Measurements from ENCODE around the gene PCDHGA1.

Gene PCDHGA1

DNA sequence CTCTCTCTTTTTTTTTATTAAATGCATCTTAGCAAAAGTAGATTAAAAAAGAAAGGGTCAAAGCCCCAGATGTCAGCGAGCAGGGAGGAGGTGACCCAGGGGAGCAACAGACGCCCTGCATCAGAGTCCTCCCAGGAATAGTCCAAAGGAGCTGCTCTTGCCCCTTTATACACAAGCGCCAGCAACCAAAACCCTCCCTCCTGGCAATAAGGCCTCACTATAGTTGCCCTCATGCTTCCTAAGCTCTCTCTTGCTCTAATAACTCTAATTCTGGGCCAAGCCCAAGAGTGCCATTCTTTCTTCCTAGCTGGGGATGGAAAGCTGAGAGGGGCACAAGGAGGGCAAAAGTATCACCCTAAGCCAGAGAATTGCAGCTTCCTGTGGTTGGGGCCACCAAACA lies 184.8 kb downstream of the PCDHGA1 start:
- DNase-seq = no peak

DNA sequence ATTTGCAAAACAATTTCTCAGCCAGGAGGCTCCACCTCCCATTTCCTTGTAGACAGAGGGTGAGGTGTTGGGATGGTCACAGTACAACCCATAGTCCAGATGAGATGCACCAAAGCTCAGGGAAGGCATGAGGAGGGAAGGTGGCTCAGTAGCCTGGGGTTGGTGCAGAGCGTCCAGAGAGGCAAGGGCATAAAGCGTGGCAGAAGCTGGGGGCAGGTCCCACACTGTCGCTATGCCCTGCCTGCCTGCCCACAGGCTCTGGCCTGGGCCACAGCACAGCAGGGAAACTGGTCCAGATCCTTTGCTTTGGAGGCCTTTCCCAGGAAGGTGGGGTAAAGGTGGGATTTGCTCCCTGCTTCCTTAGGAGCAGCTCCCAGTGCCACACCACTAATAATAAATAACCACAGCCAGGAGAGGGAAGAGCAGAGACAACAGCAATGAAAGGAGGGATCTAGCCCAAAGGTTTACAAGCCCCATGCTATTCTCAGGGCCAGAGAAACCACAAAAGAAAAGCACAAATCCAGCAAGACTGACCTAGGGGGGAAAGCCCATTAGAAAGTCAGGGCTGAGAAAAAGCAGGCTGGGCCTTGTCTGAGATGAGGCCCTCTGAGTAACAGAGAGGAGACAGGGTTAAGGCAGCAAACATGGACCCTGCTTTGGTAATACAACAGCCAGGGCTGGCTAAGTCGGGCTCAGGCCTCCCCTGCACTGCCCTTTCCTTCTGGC lies 185.8 kb downstream of the PCDHGA1 start:
- DNase-seq = no peak

DNA sequence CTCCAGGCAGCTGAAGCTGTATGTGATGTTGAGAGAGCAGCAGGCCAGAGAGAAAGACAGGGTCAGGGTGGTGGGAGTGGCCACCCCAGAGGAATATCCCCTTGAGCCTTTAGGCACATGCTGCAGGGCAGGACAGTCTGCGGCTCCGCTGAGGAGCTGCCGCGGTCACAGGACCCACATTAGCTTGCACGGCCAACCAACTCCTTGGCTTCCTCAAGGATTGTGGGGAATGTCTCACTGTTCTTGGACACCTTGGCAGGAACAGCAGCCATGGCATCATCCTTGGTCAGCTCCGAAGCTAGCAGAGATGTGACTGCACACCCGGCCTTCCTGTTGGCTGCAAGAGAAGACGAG lies 186.3 kb downstream of the PCDHGA1 start:
- DNase-seq = no peak

DNA sequence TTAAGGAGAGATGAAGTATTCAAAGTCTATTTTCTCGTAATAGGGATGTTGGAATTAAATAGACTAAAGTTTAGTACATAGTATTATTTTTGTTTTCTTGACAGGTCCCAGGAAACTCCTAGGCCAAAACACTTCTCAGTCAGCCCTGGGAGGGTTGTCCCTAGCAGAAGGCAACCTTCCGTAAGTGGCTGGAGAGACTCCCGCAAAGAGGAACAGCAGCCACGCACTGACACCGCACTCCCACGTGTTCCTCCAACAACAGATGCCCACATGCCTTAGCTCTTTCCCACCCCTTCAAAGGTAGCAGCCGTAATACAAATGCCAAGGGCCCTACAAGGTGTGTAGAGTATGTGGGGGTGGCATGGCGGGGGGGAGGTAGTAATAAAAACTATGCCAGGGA lies 187.0 kb downstream of the PCDHGA1 start:
- DNase-seq = no peak

DNA sequence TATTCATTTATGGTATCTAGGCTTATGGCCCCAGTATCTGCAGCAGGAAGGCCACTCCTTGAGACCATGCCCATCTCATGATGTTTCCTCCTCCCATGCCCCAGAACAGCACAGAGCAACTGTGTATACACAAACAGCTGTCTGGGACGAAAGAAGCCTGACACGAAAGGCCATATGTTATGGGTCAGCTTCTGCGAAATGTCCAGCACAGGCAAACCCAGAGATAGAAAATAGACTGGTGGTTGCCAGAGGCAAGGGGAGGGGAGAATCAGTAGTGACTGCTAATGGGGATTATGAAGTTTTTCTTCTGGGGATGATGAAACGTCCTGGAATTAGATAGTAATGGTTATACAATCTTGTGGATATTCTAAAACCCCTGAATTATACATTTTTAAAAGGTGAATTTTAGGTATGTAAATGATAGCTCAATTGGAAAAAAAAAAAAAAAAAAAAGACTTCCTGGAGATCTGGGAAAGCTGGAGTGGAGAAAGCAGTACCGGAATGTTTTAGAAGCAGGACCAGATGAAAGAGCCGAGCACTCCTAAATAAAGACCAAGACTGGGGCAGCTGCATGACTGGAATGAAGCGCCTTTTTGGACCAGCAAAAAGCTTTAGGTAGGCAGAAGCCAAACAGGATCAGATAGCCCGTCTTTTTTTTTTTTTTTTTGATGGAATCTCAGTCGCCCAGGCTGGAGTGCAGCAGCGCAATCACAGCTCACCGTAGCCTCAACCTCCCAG lies 187.7 kb downstream of the PCDHGA1 start:
- no peak for DNase-seq

DNA sequence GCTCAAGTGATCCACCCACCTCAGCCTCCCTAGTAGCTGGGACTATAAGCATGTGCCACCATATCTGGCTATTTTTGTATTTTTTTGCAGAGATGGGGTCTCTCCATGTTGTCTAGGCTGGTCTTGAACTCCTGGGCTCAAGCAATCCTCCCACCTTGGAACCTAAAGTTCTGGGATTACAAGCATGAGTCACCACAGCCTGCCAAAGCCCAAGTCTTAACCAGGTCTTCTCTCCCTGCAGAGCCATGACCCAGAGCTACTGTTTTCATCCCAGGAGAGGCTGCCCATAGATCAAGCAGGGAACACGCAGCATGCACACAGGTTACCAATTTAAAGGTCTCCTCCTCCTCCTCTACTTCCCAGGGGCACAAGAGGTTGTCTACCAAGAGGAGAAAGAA lies 188.3 kb downstream of the PCDHGA1 start:
- DNase-seq = no peak

DNA sequence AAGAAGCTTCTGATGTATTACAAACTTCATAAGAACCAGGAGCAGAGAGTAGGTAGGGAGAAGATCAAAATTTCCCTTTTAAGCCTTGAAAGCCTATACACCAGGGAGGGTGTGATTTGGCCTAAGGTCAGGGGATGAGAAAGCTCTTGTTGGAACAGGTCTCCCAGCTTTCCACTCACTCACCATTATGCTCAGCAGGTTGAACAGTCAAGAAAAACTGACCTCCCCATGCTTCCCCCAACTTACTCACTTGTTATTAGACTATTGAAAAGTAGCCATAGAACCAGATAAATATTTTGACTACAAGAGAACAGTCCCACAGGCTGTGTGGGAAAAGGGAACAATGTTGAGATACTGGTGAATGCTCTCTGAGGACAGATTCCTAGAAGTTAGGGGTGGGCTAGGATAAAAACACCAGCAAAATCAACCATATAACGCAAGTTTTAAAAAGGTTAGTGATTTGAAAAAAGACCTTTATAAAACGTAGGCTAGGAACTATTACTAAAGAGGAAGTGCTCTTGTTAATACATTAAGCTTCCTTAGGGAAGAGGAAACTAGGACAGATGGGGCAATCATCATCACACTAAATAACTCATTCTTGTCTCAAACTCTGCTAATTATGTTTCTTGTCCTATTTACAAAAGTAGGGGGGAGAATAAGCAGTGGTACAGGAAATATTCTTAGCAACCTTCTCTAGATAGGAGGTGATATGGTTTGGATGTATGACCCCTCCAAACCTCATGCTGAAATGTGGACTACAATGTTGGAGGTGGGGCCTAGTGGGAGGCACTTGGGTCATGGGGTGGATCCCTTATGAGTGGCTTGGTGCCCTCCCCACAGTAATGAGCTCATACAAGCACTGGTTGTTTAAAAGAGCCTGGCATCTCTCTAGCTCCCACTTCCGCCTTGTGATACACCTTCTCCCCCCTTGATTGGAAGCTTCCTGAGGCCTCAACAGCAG lies 189.6 kb downstream of the PCDHGA1 start:
- DNase-seq = no peak

DNA sequence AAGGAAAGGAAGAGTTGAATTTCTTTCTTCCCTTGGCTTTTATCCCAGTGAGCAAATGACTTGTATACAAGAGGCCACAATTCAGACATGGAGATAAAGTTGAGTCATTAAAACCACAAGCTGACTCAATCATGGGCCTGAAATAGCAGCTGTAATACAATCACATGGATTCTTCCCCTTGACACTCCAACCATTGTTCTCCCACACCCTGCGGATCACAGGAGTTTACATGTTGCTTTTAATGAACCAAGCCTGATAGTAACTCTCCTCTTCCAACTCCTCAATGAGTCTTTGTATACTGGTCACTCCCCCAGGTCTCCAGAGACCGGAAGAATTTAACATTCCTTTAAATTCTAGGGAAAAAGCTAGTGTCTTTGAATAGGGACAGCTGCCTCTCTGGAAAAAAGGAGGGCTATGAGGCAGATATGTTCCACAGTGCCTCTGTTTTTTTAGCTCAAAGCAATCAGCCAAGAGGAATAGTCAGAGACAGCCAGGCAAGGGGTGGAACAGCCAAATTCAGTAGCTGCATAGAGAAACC lies 191.0 kb downstream of the PCDHGA1 start:
- peak; percentile 78 for DNase-seq

DNA sequence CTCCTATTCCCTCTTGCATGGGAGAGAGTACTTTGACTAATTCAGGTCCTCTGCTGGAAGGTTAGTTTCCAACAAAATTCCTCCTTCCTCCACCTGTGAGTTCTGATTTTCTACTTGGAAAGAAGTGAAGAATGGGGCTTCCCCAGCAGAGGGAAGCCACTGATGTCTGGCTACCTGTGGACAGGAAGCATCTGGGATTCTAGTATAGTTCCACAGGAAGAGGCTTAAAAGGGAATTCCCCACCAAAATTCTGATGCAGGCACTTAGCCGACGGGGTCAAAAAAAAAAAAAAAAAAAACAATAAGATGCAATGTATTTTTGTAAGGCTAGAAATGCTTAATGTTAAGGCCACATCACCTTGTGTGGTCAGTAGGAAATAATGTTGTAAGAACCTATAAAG lies 192.0 kb downstream of the PCDHGA1 start:
- DNase-seq = no peak

DNA sequence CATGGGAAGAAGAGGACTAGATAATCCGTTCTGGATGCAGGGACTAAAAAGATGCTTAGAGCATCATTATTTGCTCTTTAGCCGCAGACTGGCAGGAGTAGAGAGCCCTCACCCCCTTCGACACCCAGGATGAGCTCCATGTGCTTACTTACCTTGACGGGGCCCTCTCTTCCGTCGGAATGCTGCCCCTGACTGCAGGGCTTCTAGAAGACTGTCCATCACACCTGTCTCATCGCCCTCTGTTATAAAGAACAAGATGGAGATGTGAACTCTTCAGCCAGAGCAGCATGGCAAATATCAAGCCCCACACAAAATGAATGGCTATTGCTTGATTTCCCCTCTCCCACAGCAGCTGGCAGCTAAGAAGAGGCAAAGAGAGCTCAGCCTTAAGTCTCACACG lies 193.7 kb downstream of the PCDHGA1 start:
- DNase-seq = no peak

DNA sequence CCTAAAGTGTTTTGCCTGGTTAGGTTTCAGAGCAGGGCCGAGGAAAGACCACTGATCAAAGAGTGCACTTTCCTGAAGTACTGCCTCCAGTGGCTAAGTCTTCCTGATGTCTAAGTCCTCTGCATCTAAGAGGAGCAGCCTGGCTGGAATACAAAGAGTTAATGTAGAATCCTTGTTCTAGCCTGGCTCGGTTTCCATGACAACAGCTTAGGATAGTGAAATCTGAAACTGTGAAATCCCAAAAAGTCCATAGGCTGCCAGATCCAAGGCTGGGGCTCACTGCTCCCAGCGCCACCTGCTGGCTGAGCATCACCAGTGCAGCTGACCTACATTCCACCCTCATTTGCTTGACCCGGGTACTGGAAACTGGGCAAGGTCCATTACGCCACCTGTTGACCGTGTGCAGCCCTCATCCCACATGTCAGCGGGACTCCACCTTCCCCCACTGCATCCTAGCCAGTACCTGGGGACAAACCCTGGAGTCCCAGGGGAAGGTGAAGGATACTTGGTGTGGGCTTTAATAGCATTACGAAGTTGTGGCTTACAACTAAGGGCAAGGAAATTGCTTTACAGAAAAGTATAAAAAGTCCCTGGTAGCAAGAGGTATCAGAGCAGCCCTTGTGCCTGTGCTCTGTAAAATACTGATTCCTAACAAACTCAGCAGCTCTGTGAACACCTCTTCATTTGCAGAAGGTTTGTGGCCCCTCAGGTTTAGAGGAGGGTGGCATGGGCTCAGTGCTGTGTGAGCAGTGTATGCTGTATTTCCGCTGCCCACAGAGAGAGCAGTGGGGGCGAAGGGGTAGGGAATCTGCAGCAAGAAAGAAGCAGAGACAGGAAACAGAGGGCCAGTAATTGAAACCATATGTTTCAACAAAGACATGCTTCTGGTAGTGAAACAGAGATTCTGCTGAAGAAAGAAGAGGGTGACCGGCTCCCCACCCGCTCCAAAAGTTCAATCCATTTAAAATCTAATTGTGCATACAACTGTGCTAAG lies 194.6 kb downstream of the PCDHGA1 start:
- peak; percentile 94 for DNase-seq

DNA sequence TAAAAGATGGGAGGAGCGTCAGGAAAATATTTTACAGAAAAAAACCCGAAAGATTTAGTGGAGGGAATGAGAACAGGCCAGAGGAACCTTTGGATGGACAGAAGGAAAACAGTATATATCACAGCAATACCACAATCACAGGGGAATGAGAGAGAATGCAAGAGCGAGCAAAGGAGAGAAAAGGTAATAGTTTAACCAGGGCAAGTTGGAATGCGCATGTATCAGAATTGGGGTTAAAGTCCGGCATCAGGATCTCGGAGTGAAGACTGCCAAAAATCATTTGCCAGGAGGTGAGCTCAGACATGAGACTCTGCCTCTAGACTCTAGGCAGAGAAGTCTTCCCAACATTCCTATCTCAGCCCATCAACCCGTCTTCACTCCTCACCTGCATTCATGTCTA lies 195.3 kb downstream of the PCDHGA1 start:
- DNase-seq = no peak

DNA sequence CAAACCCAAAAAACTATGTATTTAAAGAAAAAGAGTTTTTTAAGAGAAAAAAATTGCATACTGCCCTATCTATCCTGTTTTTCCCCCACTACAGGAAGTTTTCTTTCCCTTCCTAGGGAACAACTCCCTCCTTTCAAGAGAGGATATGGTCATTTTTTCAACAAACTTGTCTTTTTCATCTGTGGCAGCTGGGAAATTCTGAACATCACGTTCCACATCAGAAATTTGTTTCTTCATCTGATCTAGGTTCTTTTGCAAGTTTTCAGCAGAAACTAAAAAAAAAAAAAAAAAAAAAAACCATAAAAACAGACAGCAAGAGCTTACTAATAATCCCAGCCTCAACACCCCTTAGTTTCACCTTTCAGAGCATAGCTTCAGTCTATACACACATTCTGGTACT lies 197.1 kb downstream of the PCDHGA1 start:
- no peak for DNase-seq

DNA sequence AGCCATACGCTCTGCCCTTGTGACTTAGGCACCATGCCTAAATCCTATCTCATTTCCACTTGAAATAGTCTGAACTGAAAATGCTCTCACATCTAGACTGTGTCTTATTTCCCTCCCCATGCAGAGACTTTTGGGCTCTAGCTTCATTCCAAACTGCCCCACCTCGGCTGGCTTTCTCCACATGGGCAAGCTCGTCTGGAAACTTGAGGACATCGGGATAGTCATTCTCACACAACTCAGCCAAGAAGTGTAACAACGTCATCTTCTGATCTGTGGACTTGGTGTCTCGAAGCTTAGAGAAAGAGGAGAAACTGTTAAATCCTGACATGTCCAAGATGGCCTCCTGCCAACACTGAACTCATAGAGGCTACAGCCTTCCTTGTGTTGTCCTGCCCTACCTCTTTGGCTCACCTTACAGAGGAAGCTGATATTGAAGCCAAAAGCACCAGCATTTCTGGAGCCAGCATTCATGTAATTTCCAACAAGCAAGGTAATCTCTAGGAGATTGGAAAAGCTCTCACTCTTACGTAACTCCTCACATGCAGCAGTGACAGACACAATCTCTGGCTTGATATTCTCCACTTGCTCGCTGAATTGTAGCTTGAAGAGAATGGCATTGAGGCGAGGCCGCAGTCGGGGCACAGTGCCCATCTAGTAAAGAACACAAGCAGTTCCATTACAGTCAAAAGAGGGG lies 198.1 kb downstream of the PCDHGA1 start:
- peak; percentile 87 for DNase-seq

DNA sequence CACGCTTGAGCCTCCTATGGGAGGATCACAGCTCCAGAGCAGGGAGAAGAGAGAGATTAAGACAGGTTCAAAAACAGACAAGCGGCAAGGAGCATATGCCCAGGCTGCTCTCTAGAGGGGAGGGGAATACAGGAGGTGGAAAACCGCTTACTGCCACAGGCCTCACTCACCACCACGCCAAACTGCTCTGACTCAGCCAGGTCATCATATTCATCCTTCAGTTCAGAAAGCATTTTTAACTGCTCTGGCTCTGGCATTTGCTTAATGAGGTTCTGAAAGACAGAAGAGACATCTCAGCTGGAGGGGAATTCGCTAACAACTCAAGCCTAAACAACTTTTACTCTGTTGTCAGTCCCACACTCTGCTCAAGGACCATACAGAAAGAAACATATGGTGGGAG lies 198.7 kb downstream of the PCDHGA1 start:
- DNase-seq = peak; percentile 63

DNA sequence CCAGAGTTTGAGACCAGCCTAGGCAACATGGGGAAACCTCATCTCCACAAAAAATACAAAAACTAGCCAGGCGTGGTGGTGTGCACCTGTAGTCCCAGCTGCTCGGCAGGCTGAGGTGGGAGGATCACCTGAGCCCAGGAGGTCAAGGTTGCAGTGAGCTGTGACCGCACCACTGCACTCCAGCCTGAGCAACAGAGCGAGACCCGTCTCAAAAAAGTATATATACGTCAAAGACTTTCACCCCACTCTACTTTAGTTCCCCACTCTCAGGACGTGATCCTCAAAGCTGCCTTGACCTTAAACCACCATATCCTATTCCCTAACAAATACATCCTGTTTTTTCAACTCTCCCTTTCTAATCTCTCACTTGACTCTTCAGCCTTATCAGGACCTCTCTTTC lies 199.6 kb downstream of the PCDHGA1 start:
- DNase-seq = no peak

DNA sequence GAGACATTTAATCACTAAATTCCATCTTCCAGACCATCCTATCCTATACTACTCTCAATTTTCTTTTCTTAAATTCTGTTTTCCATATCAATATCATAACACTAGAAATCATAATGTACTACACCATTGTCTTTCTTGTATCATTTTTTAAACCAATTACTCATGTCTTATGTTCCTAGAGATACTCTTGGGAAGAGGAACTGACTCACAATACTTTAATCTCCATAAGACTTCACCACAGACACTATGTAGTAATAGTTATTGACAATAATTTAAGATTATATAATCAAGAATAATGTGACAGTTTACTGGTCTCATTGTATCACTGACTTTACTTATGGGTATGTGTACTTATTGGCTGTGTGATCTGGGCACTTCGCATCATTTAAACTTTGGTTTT lies 202.4 kb downstream of the PCDHGA1 start:
- DNase-seq = no peak

DNA sequence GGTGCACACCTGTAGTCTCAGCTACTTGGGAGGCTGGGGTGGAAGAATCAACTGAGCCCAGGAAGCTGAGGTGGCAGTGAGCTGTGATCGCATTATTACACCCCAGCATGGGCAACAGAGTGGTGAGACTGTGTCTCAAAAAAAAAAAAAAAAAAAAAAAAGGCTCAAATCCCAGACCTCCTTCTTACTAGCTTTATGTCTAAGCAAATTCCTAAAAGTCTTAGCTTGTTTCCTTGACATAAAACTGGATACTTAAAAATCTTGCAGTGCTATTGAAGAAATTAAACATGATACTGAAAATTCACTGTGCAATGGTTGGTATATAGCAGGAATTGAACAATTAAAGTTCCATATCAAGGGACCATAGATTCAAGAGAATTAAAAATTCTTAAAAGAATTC lies 203.6 kb downstream of the PCDHGA1 start:
- DNase-seq = no peak

DNA sequence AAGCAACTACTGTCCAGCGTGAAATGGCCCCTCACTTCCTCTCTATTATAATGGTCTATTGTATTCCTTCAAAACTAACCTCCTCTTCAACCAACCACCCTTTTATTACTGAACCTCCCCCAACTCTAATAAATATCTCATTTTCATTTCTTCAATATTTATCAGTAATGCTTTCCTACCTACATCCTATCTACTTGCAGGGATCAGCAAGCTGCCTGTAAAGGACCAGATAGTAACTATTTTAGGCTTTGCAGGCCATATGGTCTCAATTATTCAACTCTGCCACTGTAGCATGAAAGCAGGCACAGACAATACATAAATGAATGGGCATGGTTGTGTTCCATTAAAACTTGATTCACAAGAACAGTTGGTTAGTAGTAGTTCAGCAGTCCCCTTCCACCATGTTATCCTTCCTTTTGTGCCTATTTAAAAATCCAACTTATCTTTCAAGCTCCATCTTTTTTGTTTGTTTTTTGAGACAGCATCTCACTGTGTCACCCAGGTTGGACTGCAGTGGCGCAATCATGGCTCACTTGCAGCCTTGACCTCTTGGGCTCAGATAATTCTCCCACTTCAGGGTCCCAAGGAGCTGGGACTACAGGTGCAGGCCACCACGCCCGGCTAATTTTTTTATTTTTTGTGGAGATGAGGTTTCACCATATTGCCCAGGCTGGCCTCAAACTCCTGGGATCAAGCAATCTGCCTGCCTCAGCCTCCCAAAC lies 204.3 kb downstream of the PCDHGA1 start:
- DNase-seq = no peak

DNA sequence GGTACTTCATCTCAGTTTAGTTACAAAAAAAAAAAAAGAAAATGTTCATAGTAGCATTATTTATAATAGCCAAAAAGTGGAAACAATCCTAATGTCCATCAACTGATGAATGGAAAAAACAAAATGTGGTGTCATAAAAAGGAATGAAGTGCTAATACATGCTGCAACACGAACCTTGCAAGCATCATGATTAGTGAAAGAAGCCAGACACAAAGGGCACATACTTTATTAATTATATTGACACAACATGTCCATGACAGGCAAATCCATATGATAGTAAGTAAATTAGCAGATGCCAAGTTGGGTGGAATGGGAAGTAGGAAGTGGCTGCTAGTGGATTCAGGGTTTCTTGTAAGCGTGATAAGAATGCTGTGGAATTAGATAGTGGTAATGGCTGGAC lies 212.7 kb downstream of the PCDHGA1 start:
- DNase-seq = no peak

DNA sequence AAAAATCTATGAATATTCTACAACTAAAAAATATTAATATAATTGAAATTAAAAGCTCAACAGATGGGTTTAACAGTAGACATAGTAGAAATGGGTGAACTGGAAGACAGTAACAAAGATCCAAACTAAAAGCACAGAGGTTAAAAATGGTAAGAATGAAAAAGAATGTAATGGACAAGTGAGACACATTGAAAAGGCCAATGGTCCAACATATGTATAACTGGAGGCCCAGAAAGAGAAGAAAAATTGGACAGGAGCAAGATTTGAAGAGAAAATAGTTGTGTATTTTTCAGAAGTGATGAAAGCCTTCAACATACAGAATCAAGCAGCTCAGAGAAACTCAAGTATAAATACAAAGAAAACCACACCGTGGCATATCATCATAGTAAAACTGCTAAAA lies 217.2 kb downstream of the PCDHGA1 start:
- no peak for DNase-seq

Measured in right hindlimb (tissue), 1 donor.